B cell (primary cell): ENCODE measurements around the gene WNT16. TPM values are rescaled to one million over a fixed set of nuclear protein-coding genes. Genes with fewer than 3 reads are reported as not detected.

Experiments used
- ATAC-seq: fragments of 200-7000 bp; cut with Tn5 transposase; one replicate; pipeline ENCODE4 v1.10.0; 2021; ENCODE audit warnings: low read depth, mild to moderate bottlenecking, moderate number of reproducible peaks, moderate library complexity
- CTCF ChIA-PET: fragments of 350-600 bp; sonication (Branson Sonifier 250); formaldehyde crosslinking; loops from one replicate; lab custom pipeline; 2021; ENCODE audit warnings: antibody characterized with exemption, inconsistent platforms; lab: Charles Lee
- POLR2A ChIA-PET: fragments of 350-600 bp; sonication (Branson Sonifier 250); formaldehyde crosslinking; loops from one replicate; lab custom pipeline; 2021; ENCODE audit warnings: antibody characterized with exemption; lab: Charles Lee
- DNase-seq: peaks from one replicate; pipeline ENCODE4 v3.0.0; 2013
- H2AFZ ChIP-seq: 2 replicates; pipeline ENCODE4 v1.6.1; 2012; ENCODE audit warnings: mild to moderate bottlenecking, low read depth, low read length; ENCODE audit not compliant: insufficient read depth, poor library complexity, severe bottlenecking
- H3K27ac ChIP-seq, 2 donors: 1 replicate in 1 of 2; 2 replicates in 1 of 2; pipeline ENCODE4 v1.5.1; 2012 to 2013; ENCODE audit warnings: low read length in 2 of 2, mild to moderate bottlenecking in 2 of 2, moderate library complexity in 1 of 2
- H3K27me3 ChIP-seq, 4 experiments: fragments of 200-600 bp in 1 of 4; sonication (generic) in 1 of 4; replicated peaks in 1 of 4; 1 replicate in 2 of 4; 2 replicates in 2 of 4; pipeline versions ENCODE4 v1.6.1 to v1.7.0; 2013 to 2016; ENCODE audit warnings: low read length in 3 of 4, mild to moderate bottlenecking in 2 of 4, mixed read lengths in 1 of 4, moderate library complexity in 1 of 4; ENCODE audit not compliant: insufficient read depth in 4 of 4, control insufficient read depth in 3 of 4; ENCODE audit errors: control extremely low read depth in 1 of 4
- H3K36me3 ChIP-seq, 2 experiments: replicated peaks in 1 of 2; 1 replicate in 1 of 2; 2 replicates in 1 of 2; pipeline versions ENCODE4 v1.6.1 to v1.7.1; 2013; ENCODE audit warnings: low read length in 1 of 2; ENCODE audit not compliant: insufficient read depth in 2 of 2, control insufficient read depth in 1 of 2; ENCODE audit errors: control extremely low read depth in 1 of 2, extremely low read depth in 1 of 2
- H3K4me1 ChIP-seq, 2 donors: fragments of 200-600 bp in 1 of 2; sonication (generic) in 1 of 2; 1 replicate in 1 of 2; 2 replicates in 1 of 2; pipeline versions ENCODE4 v1.5.1 to v1.6.1; 2013 to 2017; ENCODE audit warnings: low read length in 2 of 2; ENCODE audit not compliant: control insufficient read depth in 2 of 2, insufficient read depth in 2 of 2
- H3K4me2 ChIP-seq: replicated peaks from 2 replicates; pipeline ENCODE3; 2012; ENCODE audit warnings: mild to moderate bottlenecking, low read depth, low read length; ENCODE audit not compliant: poor library complexity, severe bottlenecking
- H3K4me3 ChIP-seq, 5 experiments: fragments of 200-600 bp in 1 of 5; sonication (generic) in 1 of 5; 1 replicate in 3 of 5; 2 replicates in 2 of 5; pipeline versions ENCODE4 v1.5.1 to v1.7.0; 2011 to 2016; ENCODE audit warnings: low read length in 4 of 5, mild to moderate bottlenecking in 4 of 5, low read depth in 2 of 5, control low read depth in 1 of 5, moderate library complexity in 1 of 5; ENCODE audit not compliant: insufficient read depth in 1 of 5; ENCODE audit errors: control extremely low read depth in 1 of 5, extremely low read depth in 1 of 5
- H3K79me2 ChIP-seq: fragments of 200-600 bp; sonication (generic); one replicate; pipeline ENCODE4 v1.6.0; 2016; ENCODE audit warnings: low read length; ENCODE audit not compliant: control insufficient read depth, insufficient read depth
- H3K9ac ChIP-seq: fragments of 200-600 bp; sonication (generic); 2 replicates; pipeline ENCODE4 v1.6.1; 2017; ENCODE audit warnings: mild to moderate bottlenecking, low read length, moderate library complexity
- H3K9me3 ChIP-seq, 3 donors: one replicate each; pipeline versions ENCODE4 v1.6.1 to v1.7.1; 2013; ENCODE audit warnings: low read length in 2 of 3; ENCODE audit not compliant: control insufficient read depth in 2 of 3, insufficient read depth in 1 of 3; ENCODE audit errors: control extremely low read depth in 1 of 3
- H4K20me1 ChIP-seq: 2 replicates; pipeline ENCODE4 v1.6.0; 2012; ENCODE audit warnings: mild to moderate bottlenecking, low read length; ENCODE audit not compliant: insufficient read depth, control insufficient read depth, poor library complexity, severe bottlenecking
- H3K27ac Mint-ChIP-seq: one replicate; pipeline ENCODE4 v1.8.0; 2021; ENCODE audit warnings: mixed read lengths
- H3K27me3 Mint-ChIP-seq: one replicate; pipeline ENCODE4 v1.8.0; 2021; ENCODE audit warnings: mixed read lengths
- H3K4me1 Mint-ChIP-seq: one replicate; pipeline ENCODE4 v1.8.0; 2021; ENCODE audit warnings: mixed read lengths
- H3K4me3 Mint-ChIP-seq: one replicate; pipeline ENCODE4 v1.8.0; 2021; ENCODE audit warnings: mixed read lengths
- H3K9me3 Mint-ChIP-seq: one replicate; pipeline ENCODE4 v1.8.0; 2022; ENCODE audit warnings: mixed read lengths; ENCODE audit not compliant: insufficient read depth
- CTCF ChIP-seq: fragments of 200-600 bp; IDR thresholded peaks from one replicate; pipeline ENCODE4 v1.8.0; 2022; ENCODE audit warnings: antibody characterized with exemption, mild to moderate bottlenecking
- EZH2 ChIP-seq: IDR thresholded peaks from 2 replicates; pipeline ENCODE4 v1.6.1; 2012; ENCODE audit warnings: borderline replicate concordance, low read depth, mild to moderate bottlenecking, moderate library complexity, low read length; ENCODE audit not compliant: insufficient read depth, poor library complexity, severe bottlenecking
- WGBS: methylation state at CpG from one replicate; pipeline ENCODE4 v1.1.5; 2013; ENCODE audit warnings: missing lambda C conversion rate; ENCODE audit not compliant: insufficient coverage; 5-methylcytosine and 5-hydroxymethylcytosine counted together
- intact Hi-C: fragments of 100-400 bp; cut with micrococcal nuclease; formaldehyde crosslinking; loops from one replicate; pipeline ENCODE4 v1.10.0; 2022
- polyA plus RNA-seq: library from polyadenylated mRNA; depleted of rRNA; stranded (reverse); fragments of >200 nt; gene quantifications from 2 replicates; pipeline ENCODE4 v1.2.3, GENCODE V29; 2012
- total RNA-seq, 2 donors: library from RNA; stranded (reverse); fragments of 120-200 nt in 1 of 2; gene quantifications; 1 replicate in 1 of 2; 2 replicates in 1 of 2; pipeline versions ENCODE4 v1.2.3 to v1.2.4, GENCODE V29; 2013 to 2022

WNT16 gene
- total and polyA plus RNA-seq, 2 donors (not counting 1 experiment from before 2014, with no cell fraction given): 4.2 to 6.9 TPM

GRCh38 chr7:121351682-121352081 lies 22.9 kb downstream of the WNT16 start:
- intact Hi-C loops: no loop called here
- Mint-ChIP-seq H3K4me1 (peaks cover 8% of the 10 kb centered on the region), H3K27ac (peak overlapping the region; percentile 80), H3K9me3 (no peaks in the 10 kb centered on the region), H3K4me3 (no peak overlapping the region), H3K27me3 (no peaks in the 10 kb centered on the region)
- no peak overlapping the region for H3K9ac ChIP-seq
- H4K20me1 ChIP-seq: no peaks in the 10 kb centered on the region
- DNase-seq (no peak), ATAC-seq (peak; percentile 28)
- no peaks in the 10 kb centered on the region for H3K4me1 ChIP-seq
- ChIA-PET POLR2A (no interaction called here), CTCF (interaction anchor here (0.5 to 5.4 kb wide), 11 partner anchors 10 to 365 kb away, joined by 3 to 30 read pairs (median 4); partner anchors contain the start of gene FAM3C)
- H3K27me3 ChIP-seq: no peaks in the 10 kb centered on the region
- no peak overlapping the region for H3K4me2 ChIP-seq
- TF ChIP-seq EZH2: no peak
- TF ChIP-seq CTCF: peak; percentile 35
- H2AFZ ChIP-seq: no peak overlapping the region
- H3K36me3 ChIP-seq: peaks cover 20 to 69% of the 10 kb centered on the region in 2 experiments
- peak overlapping the region in 1 of 2 donors; percentile 29 for H3K27ac ChIP-seq
- H3K9me3 ChIP-seq: no peaks in the 10 kb centered on the region
- H3K4me3 ChIP-seq: no peak overlapping the region
- no peaks in the 10 kb centered on the region for H3K79me2 ChIP-seq

DNA sequence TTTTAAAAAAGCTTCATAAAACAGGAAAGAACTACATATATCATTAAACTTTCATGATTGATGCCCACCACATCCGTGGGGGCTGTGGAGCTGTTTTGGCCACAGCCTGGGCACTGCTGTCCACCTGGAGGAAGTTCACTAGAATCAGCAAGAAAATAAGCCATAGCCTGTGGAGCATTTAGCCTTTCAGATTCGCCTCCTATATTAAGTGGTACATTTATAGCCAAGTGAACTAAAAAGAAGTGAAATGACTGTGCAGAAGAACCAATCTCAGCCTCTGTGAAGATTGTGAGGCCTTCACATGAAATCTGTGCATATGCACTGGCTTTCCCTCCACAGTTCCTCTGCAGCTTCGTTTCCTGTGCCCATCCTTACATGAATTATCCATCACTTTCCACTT lies 23.5 kb downstream of the WNT16 start:
- Mint-ChIP-seq H3K4me1 (peaks cover 8% of the 10 kb centered on the region), H3K9me3 (no peaks in the 10 kb centered on the region), H3K27me3 (no peaks in the 10 kb centered on the region), H3K4me3 (no peak overlapping the region), H3K27ac (peak overlapping the region; percentile 80)
- H3K36me3 ChIP-seq: peaks cover 18 to 70% of the 10 kb centered on the region in 2 experiments
- no peak overlapping the region for H3K9ac ChIP-seq
- POLR2A ChIA-PET: no interaction called here
- intact Hi-C loops: no loop called here
- ATAC-seq (no peak), DNase-seq (no peak)
- H3K9me3 ChIP-seq: no peaks in the 10 kb centered on the region
- no peak overlapping the region for H3K4me3 ChIP-seq
- no peaks in the 10 kb centered on the region for H4K20me1 ChIP-seq
- CTCF ChIA-PET: interaction anchor here (0.5 to 5.4 kb wide), 11 partner anchors 9 to 366 kb away, joined by 3 to 30 read pairs (median 5); partner anchors contain the start of gene FAM3C
- 100% methylated on average over 1 of the region's 3 CpGs for WGBS
- H3K4me1 ChIP-seq: no peaks in the 10 kb centered on the region
- H3K79me2 ChIP-seq: no peaks in the 10 kb centered on the region
- H3K4me2 ChIP-seq: no peak overlapping the region
- peak overlapping the region in 1 of 2 donors; percentile 29 for H3K27ac ChIP-seq
- no peaks in the 10 kb centered on the region for H3K27me3 ChIP-seq
- no peak for TF ChIP-seq EZH2
- TF ChIP-seq CTCF: no peak
- no peak overlapping the region for H2AFZ ChIP-seq
